WTC11 (cell line): ENCODE measurements around the gene RETSAT. TPM values are rescaled to one million over a fixed set of nuclear protein-coding genes. Genes with fewer than 3 reads are reported as not detected.

Experiments used
- ATAC-seq: fragments of 200-7000 bp; cut with Tn5 transposase; 2 replicates; pipeline ENCODE4 v1.10.0; 2021; ENCODE audit warnings: mild to moderate bottlenecking, moderate library complexity
- CTCF ChIA-PET: fragments of 300-600 bp; sonication (Branson Sonifier 250); formaldehyde crosslinking; loops from one replicate; lab custom pipeline; 2021; ENCODE audit warnings: antibody characterized with exemption; lab: Charles Lee
- POLR2A ChIA-PET: fragments of 350-600 bp; sonication (Branson Sonifier 250); formaldehyde crosslinking; loops from one replicate; lab custom pipeline; 2021; ENCODE audit warnings: antibody characterized with exemption; lab: Charles Lee
- DNase-seq: peaks from one replicate; pipeline ENCODE4 v3.0.0; 2021; ENCODE audit warnings: low spot score
- H3K27ac Mint-ChIP-seq: 2 replicates; pipeline ENCODE4 v1.8.0; 2021; ENCODE audit warnings: mixed read lengths
- H3K27me3 Mint-ChIP-seq: 2 replicates; pipeline ENCODE4 v1.8.0; 2021; ENCODE audit warnings: low read depth, mild to moderate bottlenecking, moderate library complexity, mixed read lengths
- H3K36me3 Mint-ChIP-seq: 2 replicates; pipeline ENCODE4 v1.8.0; 2021; ENCODE audit warnings: mixed read lengths
- H3K4me1 Mint-ChIP-seq: 2 replicates; pipeline ENCODE4 v1.8.0; 2022; ENCODE audit warnings: mixed read lengths
- H3K4me3 Mint-ChIP-seq: 2 replicates; pipeline ENCODE4 v1.8.0; 2021; ENCODE audit warnings: mild to moderate bottlenecking, moderate library complexity, mixed read lengths
- H3K9me3 Mint-ChIP-seq: 2 replicates; pipeline ENCODE4 v1.8.0; 2021; ENCODE audit warnings: mixed read lengths
- CREM ChIP-seq: sonication (generic); formaldehyde crosslinking; IDR thresholded peaks from 2 replicates; pipeline ENCODE4 v1.8.1; 2022; ENCODE audit warnings: mild to moderate bottlenecking, missing genetic modification reagents, moderate library complexity
- ETV6 ChIP-seq: sonication (generic); formaldehyde crosslinking; IDR thresholded peaks from 2 replicates; pipeline ENCODE4 v1.8.1; 2022; ENCODE audit warnings: mild to moderate bottlenecking, missing genetic modification reagents
- FOXJ3 ChIP-seq: sonication (generic); formaldehyde crosslinking; IDR thresholded peaks from 2 replicates; pipeline ENCODE4 v1.9.0; 2021; ENCODE audit warnings: missing genetic modification reagents, mild to moderate bottlenecking, borderline replicate concordance
- GRHL2 ChIP-seq: fragments of 250-450 bp; sonication (Bioruptor Pico); IDR thresholded peaks from 2 replicates; pipeline ENCODE4 v1.8.0; 2022; ENCODE audit warnings: mild to moderate bottlenecking, moderate library complexity; ENCODE audit not compliant: insufficient replicate concordance, severe bottlenecking
- GTF2I ChIP-seq: fragments of 250-450 bp; sonication (Bioruptor Pico); conservative IDR thresholded peaks from 2 replicates; pipeline ENCODE4 v1.4.0; 2021; ENCODE audit warnings: mild to moderate bottlenecking
- NFATC4 ChIP-seq: fragments of 250-450 bp; sonication (Bioruptor Pico); IDR thresholded peaks from 2 replicates; pipeline ENCODE4 v1.9.0; 2021; ENCODE audit warnings: mild to moderate bottlenecking
- OVOL2 ChIP-seq: fragments of 250-450 bp; sonication (Bioruptor Pico); IDR thresholded peaks from 2 replicates; pipeline ENCODE4 v1.9.0; 2021; ENCODE audit warnings: mild to moderate bottlenecking, borderline replicate concordance
- ZNF232 ChIP-seq: sonication (generic); formaldehyde crosslinking; IDR thresholded peaks from 2 replicates; pipeline ENCODE4 v1.8.0; 2022; ENCODE audit warnings: mild to moderate bottlenecking, missing genetic modification reagents
- ZNF396 ChIP-seq: fragments of 250-450 bp; sonication (Bioruptor Pico); IDR thresholded peaks from 2 replicates; pipeline ENCODE4 v1.8.0; 2021; ENCODE audit warnings: mild to moderate bottlenecking, moderate library complexity, borderline replicate concordance
- ZNF423 ChIP-seq: fragments of 250-450 bp; sonication (Bioruptor Pico); IDR thresholded peaks from 2 replicates; pipeline ENCODE4 v2.1.2; 2022; ENCODE audit warnings: mild to moderate bottlenecking, moderate library complexity
- ZNF671 ChIP-seq: fragments of 250-450 bp; sonication (Bioruptor Pico); IDR thresholded peaks from 2 replicates; pipeline ENCODE4 v1.8.0; 2021; ENCODE audit warnings: mild to moderate bottlenecking
- total RNA-seq: library from RNA; stranded (reverse); gene quantifications from 3 replicates; pipeline ENCODE4 v1.2.3, GENCODE V29; 2021
- TF ChIP-seq, protein P1 (sequence below): sonication (generic); formaldehyde crosslinking; IDR thresholded peaks from 2 replicates; pipeline ENCODE4 v1.8.1; 2023; ENCODE audit warnings: mild to moderate bottlenecking, moderate library complexity, missing genetic modification reagents
- TF ChIP-seq, protein P2 (sequence below): sonication (generic); formaldehyde crosslinking; IDR thresholded peaks from 2 replicates; pipeline ENCODE4 v1.8.1; 2023; ENCODE audit warnings: mild to moderate bottlenecking, missing genetic modification reagents, borderline replicate concordance
- TF ChIP-seq, protein P3 (sequence below): sonication (generic); formaldehyde crosslinking; IDR thresholded peaks from 2 replicates; pipeline ENCODE4 v1.8.1; 2022; ENCODE audit warnings: mild to moderate bottlenecking, moderate library complexity, missing genetic modification reagents
- TF ChIP-seq, protein P4 (sequence below): sonication (generic); formaldehyde crosslinking; IDR thresholded peaks from 2 replicates; pipeline ENCODE4 v1.8.0; 2022; ENCODE audit warnings: mild to moderate bottlenecking, missing genetic modification reagents
- TF ChIP-seq, protein P5 (sequence below): sonication (generic); formaldehyde crosslinking; IDR thresholded peaks from 2 replicates; pipeline ENCODE4 v1.8.0; 2022; ENCODE audit warnings: missing genetic modification reagents
- TF ChIP-seq, protein P6 (sequence below): sonication (generic); formaldehyde crosslinking; IDR thresholded peaks from 2 replicates; pipeline ENCODE4 v1.8.0; 2022; ENCODE audit warnings: mild to moderate bottlenecking, missing genetic modification reagents
- TF ChIP-seq, protein P7 (sequence below): fragments of 250-450 bp; sonication (Bioruptor Pico); conservative IDR thresholded peaks from 2 replicates; pipeline ENCODE4 v1.9.0; 2021; ENCODE audit warnings: mild to moderate bottlenecking

The RETSAT gene
- total RNA-seq, 1 experiment from 2014 or later, result 24.4 TPM

DNA sequence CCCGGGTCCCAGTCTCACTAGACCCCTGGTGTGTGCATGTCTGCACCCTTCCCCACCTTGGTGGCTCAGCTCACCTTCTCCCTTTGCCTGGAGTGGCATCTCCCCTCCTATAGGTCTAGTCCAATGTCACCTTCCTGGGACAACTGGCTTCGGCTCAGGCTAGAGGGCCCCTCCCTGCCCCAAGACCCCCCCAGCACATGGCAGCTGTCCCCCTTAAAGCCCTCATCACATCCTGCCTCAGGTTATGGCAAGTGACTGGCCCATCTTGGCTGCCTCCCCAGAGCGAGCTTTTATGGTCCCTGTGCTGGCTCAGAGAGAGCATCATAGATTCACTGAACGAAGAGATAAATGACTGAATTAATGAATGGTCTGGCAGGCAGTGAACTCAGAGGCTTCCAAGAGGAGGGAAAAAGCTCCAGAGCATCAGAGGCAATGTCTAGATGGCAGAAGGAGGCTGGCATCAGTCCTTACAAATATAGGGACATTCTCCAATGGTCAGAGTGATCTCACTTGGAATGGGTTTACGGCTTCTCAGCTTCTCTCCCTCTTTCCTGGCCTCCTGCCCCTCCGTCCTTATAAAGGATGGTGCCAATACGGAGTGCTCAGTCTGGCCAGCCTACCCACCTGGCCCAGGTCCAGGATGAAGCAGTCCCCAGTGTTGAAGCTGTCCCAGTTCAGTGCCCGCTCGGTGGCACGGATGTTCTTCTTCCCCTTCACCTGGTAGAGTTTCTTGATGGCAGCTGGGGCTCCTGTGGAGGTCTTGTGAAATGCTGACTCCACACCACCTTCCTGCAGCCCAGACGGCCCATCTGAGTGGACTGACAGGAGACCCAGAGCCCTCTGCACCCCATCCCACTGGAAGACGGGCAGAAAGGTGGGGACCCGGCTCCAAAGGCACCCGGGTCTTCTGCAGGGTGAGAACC is 46.5 kb upstream of the RETSAT start:
- Mint-ChIP-seq H3K27me3 (no peaks in the 10 kb centered on the region), H3K27ac (no peak overlapping the region), H3K4me3 (no peak overlapping the region), H3K4me1 (peaks cover 7% of the 10 kb centered on the region), H3K9me3 (peaks cover 6% of the 10 kb centered on the region; the same call in 1 of the 2 replicates), H3K36me3 (peaks cover 52% of the 10 kb centered on the region)
- no peak for DNase-seq
- ATAC-seq, result no peak
- CTCF ChIA-PET, result no interaction called here
- POLR2A ChIA-PET, result interaction anchor here (0.8 to 1.5 kb wide), 2 partner anchors 9 to 18 kb away, joined by 3 read pairs; partner anchors contain the start of gene CAPG
- TF ChIP-seq, protein P1, sequence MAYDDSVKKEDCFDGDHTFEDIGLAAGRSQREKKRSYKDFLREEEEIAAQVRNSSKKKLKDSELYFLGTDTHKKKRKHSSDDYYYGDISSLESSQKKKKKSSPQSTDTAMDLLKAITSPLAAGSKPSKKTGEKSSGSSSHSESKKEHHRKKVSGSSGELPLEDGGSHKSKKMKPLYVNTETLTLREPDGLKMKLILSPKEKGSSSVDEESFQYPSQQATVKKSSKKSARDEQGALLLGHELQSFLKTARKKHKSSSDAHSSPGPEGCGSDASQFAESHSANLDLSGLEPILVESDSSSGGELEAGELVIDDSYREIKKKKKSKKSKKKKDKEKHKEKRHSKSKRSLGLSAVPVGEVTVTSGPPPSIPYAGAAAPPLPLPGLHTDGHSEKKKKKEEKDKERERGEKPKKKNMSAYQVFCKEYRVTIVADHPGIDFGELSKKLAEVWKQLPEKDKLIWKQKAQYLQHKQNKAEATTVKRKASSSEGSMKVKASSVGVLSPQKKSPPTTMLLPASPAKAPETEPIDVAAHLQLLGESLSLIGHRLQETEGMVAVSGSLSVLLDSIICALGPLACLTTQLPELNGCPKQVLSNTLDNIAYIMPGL, result no peak
- TF ChIP-seq, protein P2, sequence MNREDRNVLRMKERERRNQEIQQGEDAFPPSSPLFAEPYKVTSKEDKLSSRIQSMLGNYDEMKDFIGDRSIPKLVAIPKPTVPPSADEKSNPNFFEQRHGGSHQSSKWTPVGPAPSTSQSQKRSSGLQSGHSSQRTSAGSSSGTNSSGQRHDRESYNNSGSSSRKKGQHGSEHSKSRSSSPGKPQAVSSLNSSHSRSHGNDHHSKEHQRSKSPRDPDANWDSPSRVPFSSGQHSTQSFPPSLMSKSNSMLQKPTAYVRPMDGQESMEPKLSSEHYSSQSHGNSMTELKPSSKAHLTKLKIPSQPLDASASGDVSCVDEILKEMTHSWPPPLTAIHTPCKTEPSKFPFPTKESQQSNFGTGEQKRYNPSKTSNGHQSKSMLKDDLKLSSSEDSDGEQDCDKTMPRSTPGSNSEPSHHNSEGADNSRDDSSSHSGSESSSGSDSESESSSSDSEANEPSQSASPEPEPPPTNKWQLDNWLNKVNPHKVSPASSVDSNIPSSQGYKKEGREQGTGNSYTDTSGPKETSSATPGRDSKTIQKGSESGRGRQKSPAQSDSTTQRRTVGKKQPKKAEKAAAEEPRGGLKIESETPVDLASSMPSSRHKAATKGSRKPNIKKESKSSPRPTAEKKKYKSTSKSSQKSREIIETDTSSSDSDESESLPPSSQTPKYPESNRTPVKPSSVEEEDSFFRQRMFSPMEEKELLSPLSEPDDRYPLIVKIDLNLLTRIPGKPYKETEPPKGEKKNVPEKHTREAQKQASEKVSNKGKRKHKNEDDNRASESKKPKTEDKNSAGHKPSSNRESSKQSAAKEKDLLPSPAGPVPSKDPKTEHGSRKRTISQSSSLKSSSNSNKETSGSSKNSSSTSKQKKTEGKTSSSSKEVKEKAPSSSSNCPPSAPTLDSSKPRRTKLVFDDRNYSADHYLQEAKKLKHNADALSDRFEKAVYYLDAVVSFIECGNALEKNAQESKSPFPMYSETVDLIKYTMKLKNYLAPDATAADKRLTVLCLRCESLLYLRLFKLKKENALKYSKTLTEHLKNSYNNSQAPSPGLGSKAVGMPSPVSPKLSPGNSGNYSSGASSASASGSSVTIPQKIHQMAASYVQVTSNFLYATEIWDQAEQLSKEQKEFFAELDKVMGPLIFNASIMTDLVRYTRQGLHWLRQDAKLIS (CRISPR knock-in tag), result no peak
- no peak for TF ChIP-seq ETV6 (CRISPR knock-in tag)
- no peak for TF ChIP-seq CREM (CRISPR knock-in tag)
- TF ChIP-seq ZNF232 (CRISPR knock-in tag), result no peak
- TF ChIP-seq, protein P3, sequence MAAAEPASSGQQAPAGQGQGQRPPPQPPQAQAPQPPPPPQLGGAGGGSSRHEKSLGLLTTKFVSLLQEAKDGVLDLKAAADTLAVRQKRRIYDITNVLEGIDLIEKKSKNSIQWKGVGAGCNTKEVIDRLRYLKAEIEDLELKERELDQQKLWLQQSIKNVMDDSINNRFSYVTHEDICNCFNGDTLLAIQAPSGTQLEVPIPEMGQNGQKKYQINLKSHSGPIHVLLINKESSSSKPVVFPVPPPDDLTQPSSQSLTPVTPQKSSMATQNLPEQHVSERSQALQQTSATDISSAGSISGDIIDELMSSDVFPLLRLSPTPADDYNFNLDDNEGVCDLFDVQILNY (CRISPR knock-in tag), result no peak
- TF ChIP-seq, protein P4, sequence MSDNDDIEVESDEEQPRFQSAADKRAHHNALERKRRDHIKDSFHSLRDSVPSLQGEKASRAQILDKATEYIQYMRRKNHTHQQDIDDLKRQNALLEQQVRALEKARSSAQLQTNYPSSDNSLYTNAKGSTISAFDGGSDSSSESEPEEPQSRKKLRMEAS (CRISPR knock-in tag), result no peak
- no peak for TF ChIP-seq GTF2I (CRISPR knock-in tag)
- TF ChIP-seq, protein P5, sequence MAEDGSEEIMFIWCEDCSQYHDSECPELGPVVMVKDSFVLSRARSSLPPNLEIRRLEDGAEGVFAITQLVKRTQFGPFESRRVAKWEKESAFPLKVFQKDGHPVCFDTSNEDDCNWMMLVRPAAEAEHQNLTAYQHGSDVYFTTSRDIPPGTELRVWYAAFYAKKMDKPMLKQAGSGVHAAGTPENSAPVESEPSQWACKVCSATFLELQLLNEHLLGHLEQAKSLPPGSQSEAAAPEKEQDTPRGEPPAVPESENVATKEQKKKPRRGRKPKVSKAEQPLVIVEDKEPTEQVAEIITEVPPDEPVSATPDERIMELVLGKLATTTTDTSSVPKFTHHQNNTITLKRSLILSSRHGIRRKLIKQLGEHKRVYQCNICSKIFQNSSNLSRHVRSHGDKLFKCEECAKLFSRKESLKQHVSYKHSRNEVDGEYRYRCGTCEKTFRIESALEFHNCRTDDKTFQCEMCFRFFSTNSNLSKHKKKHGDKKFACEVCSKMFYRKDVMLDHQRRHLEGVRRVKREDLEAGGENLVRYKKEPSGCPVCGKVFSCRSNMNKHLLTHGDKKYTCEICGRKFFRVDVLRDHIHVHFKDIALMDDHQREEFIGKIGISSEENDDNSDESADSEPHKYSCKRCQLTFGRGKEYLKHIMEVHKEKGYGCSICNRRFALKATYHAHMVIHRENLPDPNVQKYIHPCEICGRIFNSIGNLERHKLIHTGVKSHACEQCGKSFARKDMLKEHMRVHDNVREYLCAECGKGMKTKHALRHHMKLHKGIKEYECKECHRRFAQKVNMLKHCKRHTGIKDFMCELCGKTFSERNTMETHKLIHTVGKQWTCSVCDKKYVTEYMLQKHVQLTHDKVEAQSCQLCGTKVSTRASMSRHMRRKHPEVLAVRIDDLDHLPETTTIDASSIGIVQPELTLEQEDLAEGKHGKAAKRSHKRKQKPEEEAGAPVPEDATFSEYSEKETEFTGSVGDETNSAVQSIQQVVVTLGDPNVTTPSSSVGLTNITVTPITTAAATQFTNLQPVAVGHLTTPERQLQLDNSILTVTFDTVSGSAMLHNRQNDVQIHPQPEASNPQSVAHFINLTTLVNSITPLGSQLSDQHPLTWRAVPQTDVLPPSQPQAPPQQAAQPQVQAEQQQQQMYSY (CRISPR knock-in tag), result no peak
- no peak for TF ChIP-seq ZNF671 (CRISPR knock-in tag)
- TF ChIP-seq ZNF396 (CRISPR knock-in tag), result no peak
- no peak for TF ChIP-seq OVOL2
- TF ChIP-seq, protein P6, sequence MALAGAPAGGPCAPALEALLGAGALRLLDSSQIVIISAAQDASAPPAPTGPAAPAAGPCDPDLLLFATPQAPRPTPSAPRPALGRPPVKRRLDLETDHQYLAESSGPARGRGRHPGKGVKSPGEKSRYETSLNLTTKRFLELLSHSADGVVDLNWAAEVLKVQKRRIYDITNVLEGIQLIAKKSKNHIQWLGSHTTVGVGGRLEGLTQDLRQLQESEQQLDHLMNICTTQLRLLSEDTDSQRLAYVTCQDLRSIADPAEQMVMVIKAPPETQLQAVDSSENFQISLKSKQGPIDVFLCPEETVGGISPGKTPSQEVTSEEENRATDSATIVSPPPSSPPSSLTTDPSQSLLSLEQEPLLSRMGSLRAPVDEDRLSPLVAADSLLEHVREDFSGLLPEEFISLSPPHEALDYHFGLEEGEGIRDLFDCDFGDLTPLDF, result no peak
- no peak for TF ChIP-seq GRHL2 (CRISPR knock-in tag)
- TF ChIP-seq FOXJ3, result no peak
- no peak for TF ChIP-seq ZNF423 (CRISPR knock-in tag)
- TF ChIP-seq NFATC4 (CRISPR knock-in tag), result no peak
- TF ChIP-seq, protein P7, sequence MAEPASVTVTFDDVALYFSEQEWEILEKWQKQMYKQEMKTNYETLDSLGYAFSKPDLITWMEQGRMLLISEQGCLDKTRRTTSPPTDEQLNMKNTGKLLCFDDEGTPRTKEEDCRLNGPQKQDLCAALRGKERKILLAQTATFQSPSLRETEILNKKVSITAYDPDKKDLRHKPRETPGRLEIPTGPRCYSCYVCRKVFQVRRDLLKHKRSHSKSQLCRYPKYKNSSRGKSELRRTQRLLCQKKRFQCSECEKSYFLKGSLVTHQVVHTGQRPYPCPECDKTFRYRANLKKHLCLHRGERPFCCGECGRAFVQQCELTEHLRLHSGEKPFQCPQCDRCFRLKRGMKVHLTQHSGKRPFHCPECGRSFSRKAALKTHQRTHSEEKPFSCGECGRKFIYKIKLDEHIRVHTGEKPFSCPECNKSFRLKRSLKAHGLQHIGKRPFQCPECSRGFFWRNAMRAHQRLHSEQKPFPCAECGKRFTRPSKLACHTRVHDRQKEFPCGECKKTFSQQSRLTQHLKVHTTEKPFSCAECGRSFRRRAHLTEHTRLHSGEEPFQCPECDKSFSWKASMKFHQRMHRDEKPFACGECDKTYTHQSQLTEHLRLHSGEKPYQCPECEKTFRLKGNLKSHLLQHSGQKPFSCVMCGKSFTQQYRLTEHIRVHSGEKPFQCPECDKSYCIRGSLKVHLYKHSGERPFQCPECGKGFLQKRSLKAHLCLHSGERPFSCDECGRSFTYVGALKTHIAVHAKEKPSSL (CRISPR knock-in tag), result no peak
